CD4-positive, alpha-beta T cell treated with Interleukin-15 for 1 hour (primary cell): ENCODE measurements around the gene CLMN.

Source experiments
- DNase-seq: peaks from one replicate; pipeline ENCODE4 v3.0.0-alpha.2; 2020

Gene CLMN

DNA sequence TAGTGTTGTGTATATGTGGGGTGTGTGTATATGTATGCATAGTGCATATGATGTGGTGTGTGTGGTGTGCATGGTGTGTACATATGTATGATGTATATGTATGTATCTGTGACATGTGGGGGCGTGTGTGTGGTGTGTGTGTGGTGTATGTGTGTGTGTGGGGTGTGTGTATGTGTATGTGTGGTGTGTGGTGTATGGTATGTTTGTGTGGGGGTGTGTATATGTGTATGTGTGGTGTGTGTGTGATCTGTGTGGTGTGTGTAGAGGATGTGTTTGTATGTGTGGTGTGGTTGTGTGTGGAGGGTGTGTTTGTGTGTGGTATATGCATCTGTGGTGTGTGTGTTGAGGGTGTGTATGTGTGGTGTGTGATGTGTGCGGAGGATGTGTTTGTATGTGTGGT is 61.6 kb downstream of the CLMN start:
- DNase-seq: no peak

DNA sequence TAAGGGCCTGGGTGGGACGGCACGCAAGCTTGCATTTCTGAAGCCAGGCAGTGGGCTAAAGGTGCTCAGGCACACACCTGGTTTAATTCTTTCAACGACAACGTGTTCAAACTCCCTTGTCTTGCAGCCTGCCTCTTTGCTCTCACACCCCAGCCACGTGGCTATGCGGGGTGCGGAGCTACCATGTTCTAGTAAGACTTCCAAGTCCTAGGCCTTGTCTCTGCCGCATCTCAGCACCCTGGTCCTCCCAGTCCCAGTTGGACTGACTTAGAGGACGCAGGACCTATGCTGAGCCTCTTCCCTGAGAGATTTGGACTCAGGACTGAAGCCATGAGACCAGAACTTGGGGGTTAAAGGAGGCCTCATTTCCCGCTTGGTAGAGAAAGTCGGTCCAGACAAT is 62.2 kb downstream of the CLMN start:
- no peak for DNase-seq

DNA sequence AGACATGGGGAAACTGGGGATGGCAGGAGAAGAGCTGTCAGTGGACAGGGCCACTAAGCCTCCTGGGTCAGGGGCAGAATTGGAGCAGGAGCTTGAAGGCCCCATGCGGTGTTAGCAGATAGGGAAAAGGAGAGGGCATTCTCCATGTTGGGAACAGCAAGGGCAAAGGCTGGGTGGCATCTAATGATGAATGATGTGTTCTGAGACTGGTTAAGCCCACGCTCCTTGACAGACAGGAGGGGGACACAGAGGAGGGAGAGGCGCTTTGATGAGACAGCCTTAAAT is 63.0 kb downstream of the CLMN start:
- no peak for DNase-seq

DNA sequence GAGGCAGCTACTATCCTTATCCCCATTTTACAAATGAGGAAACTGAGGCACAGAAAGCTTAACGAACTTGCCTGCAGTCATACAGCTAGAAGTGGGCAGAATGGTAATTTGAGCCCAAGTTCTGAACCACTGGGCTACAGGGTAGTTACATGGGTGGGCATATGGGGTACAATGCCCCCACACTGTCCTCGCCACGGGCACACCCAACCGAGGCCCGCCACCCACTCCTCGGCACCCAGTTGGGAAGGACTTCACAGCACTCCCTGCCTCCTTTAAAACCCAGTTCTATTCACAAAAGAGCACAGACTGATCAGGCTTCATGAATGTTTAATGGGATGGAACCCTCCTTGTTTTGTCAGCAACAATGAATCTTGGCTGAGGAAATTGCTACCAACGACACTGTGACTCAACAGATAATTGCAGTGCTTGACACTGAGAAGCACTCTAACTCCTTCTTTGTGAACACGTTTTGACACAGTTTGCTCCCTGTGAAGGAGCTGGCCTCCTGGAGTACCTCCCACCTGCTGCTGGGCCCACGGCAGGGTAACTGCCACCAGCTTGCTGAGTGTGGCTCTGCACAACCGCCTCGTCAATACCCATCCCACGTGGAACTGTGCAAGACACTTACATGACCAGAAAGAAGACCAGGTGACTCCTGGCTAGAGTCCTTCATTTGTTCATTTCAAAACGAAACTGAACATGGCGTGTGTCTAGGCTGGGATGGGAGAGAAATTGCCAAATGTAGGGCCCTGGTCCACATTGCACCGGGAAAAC is 63.5 kb downstream of the CLMN start:
- no peak for DNase-seq

DNA sequence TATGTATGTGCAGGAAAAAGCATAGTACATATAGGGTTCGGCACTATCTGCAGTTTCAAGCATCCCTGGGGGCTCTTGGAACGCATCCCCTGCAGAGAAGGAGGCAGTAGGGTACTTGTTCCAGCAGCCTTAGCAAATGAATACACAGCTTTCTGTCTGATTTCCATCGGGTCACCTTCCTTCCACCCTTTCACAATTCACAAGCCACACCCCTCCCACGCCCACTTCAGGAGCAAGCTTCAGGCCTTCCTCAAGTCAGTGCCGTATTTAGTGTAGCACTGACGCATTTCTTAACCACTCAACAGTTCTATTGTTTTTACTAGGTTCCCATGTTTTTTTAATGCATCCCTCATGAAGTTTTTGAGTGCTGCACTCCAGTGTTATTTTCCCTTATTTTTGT is 64.2 kb downstream of the CLMN start:
- peak; percentile 51 for DNase-seq

DNA sequence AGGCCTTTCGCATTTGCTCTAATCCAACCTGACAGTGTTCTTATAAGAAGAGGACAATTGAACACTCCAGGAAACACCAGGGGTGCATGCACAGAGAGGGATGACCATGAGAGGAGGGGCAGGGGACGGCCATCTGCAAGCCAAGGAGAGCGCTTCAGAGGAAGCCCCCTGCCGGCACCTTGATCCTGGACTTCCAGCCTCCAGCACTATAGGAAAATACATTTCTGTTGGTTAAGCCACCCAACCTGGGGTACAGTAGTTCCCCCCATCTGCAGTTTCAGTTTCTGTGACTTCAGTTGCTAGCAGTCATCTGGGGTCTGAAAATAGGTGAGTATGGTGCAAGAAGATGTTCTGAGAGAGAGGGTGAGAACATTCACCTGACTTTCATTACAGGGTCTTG is 64.7 kb downstream of the CLMN start:
- DNase-seq: no peak

DNA sequence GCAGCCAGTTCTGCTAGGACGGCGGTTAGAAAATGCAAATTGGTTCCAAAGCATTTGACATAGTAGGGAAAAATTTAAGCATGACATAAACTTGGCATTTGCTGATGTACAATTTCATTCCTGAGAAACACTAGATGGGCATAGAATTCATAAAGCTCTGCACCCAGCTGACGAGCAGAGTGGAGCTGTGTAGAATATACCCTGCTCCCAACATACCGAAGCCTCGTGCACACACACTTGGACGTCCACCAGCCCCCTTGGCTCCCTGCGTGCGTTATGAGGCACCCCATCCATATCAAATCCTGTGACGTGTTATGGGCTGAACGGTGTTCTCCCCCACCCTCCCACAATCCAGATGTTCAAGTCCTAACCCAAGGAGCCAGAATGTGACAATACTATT is 65.4 kb downstream of the CLMN start:
- no peak for DNase-seq

DNA sequence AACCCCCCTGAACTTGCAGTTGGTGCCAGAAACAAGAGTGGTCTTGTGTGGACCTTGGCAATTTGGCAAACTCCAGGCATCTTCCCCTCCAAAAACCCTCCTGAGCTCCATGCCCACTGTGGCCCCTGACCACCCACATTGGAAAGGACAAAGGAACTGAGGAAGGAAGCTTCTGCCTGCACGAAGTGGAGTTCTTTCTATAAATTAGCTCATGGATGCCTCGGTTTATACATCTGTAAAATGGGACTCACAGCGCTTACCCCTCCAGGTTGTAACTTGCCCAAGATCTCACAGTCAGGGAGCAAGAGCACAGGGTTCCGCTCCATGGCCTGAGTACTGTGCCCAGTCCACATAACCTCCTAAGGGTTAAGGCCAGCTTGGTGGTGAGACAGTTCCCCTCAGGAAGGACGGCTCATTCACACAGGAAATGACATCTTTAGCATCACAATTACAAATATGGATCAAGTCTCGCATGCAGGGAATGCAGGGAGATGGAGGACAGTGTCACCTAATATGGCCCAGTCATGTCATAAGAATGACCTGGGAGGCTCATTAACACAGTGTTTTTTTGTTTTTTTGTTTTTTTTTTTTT is 66.6 kb downstream of the CLMN start:
- DNase-seq: no peak

DNA sequence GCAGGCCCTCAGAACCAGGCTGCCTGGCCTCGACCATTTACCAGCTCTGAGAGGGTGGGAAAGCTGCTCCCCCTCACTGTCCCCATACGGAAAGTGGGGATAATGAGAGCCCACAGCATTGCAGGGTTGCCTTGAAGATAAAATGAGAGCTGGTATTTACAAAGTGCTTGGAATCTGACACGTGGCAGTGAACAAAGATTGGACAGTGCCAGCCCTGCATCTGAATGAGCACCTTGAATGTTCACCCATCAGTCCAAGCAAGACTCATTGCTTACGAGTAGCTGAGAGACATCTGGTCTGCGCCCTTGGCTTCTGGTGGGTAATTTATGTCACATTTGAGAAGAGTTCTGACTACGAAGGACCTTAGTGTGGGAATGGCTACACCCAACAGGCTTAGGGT is 67.5 kb downstream of the CLMN start:
- no peak for DNase-seq

DNA sequence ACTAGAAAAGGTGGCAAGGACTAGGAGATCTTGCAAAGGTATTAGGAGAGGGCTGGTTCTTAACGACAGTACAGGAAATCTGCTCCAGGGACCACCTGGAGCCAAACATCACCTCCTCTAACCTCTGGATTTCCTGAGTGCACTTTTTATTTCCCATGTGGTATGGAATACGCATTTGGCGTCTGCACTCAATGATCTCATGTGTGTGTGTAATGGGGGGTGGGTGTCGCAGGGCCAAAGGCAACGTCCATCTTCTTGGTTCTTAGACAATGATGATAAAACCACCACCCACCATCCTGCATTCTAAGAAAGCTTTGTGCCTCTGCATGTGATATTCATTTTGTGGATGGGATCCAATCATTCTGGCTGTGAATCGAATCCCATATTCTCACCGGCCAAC is 68.8 kb downstream of the CLMN start:
- no peak for DNase-seq

DNA sequence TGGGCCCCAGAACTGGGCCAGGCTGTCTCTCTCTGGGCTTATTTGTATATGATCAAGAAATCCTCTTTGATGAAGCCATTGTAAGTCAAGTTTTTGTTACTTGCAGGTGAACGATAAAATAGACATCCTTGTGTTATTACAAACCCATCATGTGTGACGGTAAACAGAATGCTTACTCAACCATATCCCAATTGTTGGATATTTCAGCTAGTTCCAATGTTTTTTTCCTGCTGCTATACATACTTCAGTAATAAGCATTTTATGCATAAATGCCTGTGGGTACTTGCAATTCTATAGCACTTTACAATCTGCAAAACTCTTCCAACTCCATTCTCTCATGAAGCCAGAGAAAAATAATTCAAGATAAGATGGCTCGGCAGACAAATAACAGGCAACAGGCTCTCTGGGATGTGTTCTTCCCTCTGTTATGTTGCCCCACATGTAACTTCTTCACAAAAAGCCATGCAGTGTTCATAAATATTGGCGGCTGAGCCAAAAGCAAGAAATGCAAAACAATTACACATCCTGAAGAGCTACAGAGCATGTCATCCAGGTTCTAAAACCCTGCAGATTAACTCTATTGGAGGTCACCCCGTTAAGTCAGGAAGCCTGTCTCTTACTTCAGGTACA is 69.5 kb downstream of the CLMN start:
- DNase-seq: no peak

DNA sequence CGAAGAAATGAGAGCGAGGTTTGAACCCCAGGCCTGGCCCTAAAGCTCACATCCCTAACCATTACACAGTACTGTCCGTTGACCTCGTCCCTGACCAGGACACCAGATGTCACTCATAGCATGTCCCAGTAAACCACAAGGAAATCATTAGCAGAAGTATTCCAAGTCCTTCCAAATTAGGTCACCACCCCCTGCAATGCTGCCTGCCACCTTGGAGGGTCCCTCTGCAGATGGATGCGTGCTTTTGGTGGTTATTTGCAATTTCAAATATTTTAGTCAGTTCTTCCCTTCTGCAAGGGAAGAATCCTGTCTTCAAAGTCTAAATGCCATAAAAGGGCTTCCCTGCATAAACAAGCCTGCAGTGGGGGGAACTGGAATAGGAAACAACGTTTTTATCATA is 71.3 kb downstream of the CLMN start:
- DNase-seq: no peak

DNA sequence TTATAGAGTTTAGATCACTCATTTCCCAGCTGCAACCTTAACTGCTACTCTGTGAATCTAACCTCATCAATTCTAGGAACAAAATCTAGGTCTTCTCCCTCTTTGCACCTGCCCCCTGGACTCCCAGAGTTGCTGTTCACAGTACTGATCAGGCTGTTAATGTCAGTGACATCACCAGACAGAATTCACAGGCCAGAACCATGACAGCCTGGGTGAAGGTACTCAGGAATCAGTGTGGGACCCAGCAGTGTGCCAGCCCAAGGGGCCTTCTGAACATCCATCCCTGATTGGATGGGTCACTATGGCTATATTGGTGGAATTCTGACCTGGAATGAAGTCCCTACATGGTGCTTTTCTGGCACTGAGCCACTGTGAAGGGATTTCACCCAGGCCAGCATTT is 72.8 kb downstream of the CLMN start:
- DNase-seq: no peak

DNA sequence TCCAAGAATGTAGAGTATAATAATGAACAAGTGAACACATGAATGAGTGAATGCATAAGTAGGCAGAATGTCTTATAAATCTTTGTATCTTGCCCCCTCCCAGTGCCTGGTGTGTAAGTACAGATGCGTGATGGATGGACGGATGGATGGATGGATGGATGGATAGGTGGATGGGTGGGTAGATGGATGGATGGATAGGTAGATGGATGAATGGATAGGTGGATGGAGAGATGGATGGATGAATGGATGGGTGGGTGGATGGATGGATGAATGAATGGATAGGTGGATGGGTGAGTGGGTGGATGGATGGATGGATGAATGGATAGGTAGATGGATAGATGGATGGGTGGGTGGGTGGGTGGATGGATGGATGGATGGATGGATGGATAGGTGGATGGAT is 74.4 kb downstream of the CLMN start:
- no peak for DNase-seq

DNA sequence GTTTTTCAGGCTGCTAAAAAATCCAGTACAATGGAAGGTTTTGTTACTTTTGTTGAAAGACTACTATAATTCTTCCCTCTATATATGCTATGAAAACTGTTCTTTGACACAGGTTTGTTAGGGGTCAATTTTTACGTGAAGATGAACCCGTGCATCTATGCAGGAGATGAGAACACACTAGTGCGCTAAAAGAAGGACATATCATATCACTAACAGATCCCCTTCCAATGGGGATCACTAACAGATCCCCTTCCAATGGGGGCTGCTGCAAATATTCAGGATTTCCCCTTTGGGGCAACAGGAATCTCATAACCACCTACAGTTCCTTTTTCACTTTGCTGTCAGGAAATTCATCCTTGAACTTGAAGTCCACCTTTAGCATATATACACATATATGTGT is 75.1 kb downstream of the CLMN start:
- DNase-seq: no peak

DNA sequence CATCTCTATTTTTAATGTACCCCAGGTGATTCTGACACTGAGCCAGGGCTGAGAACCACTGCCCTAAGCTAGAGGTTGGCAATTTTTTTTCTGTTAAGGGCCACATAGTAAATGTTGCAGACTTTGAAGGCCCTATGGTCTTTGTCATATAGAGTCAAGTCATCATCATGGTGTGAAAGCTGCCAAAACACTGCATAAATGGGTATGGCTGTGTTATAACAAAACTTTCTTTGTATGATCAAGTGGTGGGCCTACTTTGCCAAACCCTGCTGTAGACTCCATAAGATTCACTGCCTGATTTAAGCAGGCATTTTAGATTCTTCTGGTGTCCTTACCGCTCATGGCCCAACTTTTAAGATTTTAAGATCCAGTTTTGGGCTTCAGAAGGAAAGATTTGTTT is 76.8 kb downstream of the CLMN start:
- no peak for DNase-seq

DNA sequence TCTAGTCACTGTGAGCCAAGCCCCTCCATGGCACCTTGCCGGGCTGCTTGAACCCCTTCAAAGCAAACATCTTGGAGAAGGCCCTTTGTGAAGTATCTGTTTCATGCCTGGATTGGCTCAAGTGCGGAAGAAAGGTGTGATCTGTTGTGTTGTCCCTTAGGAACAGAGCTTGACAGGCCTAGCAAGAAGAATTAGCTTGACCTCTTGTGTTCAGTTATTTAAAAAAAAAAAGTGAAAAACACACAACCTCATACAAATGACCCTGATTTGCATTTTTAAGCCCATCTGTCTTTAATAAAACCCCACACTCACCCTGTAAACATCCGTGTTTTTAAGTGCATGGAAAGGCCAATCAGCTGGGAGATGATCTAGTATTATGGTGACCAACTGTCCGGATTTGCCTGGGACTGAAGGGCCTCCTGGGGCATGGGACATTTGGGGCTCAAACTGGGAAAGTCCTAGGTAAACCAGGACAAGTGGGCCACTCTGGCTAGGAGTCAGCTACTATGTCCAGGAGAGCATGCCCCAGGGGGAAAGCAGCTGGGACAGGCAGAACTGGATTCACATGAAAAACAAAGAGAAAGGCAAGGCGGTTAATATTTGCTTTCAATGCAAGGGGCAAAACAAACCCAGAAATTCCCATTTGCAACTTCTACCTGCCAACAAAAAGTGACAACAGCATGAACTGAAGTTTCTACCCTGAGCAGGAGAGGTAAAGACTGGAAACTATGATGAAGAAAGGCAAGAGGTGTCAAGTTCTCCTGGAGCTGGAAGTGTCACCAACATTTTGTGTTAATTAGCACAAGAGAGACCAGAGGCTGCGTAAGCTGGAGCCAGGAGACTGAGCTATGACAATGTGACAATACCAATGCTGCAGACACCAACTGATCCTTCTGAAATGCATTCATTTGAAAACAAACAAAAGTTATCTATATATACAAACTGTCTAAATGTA is 78.6 kb downstream of the CLMN start:
- no peak for DNase-seq

DNA sequence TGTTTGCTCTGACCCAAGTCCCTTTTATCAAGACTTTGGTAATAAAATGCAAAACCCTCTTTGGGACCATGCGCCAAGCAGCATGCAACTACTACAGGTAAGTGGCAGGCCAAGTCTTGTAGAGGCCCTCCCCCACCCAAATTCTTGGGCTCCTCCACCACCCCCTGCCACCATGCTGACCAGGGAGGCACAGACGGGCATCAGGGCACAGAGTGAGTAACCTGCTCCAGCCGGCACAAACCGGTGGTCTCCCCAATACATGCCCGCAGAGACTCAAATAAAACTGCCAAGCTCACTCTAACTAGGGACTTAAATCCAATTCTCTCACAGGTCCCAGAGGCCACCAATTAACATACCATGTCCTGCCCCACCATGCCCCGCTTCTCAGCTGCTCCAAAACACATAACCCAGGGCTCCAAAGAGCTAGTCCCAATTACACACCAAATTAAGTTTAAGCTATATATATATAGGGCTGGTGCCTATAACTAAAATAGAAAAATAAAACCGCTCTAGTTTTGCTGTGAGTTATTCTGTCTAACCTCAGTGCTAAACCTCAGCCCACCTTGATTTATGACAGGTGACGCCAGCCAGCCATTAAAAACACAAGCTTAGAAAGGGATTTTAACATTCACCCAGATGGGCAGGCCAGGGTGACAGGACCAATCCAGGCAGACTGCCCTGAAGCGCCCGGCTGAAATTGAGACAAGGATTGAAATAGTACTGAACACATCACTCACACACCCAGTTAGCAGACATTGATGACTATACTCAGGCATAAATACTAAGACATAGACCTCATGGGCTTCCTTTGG is 81.0 kb downstream of the CLMN start:
- no peak for DNase-seq

DNA sequence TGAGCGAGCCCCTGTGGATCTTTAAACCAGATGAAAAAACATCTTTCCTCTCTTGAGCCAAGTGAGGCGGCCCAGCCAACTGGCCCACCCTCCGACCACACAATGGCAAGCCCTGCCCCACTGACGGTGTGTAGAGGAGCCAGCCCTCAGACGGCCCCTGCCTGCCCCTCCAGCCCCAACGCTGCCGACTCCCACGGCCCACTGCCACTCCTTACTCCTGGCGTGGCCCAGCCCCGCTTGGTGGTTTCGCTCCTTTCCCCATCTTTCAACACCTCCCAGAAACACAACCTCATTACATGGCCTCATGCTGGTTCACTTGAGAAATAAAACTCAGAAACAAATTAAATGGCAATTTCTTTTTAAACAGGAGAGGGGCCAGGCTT is 81.8 kb downstream of the CLMN start:
- no peak for DNase-seq

DNA sequence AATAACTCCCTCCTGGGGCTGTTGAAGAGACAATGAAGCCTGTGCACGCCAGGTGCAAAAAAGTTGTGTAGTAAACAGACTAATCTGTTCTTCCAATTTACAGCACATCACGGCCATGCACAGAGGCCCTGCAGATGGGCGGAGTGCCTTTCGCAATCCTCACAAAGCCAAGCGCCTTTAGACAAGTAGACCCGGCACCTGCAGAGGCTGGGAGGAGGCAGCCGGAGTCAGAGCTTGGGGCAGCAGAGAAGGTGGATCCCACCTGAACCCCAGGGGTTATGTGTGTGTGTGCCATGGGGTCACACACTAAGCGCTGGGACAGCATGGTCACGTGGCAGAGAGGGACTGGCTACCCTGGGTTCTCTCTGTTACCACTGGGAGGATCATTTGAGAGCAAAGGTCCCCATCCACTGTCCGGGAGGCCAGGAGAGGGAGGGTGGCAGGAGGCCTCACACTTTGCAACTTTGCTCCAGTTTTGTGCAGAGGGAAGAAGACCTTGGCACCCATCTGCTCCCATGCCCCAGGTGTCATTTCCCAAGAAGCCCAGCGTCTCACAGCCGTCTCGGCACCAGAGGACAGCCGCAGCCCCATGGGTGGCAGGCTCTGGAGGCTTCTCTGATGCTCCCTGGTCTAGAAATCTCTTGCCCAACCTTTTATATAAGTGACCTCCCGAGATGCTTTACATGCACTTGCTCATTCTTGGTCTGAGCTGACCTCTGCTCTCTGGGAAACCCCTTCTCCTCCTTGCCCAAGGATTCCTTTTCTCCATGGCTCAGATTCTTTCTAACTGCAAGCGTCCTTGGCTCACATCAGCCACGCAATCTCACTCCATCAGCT is 82.4 kb downstream of the CLMN start:
- no peak for DNase-seq

DNA sequence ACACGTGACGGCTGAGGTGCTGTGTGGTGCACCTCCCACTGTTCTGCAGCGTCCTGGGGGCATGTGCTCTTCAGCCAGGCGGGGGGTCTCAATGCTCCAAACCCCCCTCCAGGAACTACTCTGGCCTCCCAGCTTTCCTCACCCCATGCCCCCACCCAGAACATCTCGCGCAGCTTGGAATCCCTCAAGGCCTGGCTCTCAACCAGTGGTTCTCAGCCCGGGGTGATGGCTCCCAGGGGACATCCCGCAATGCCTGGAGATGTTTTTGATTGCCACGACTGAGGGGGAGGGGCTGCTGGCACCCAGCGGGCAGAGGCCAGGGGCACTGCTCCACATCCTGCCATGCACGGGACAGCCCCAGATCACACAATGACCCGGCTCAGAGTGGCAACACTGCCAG is 83.5 kb downstream of the CLMN start:
- no peak for DNase-seq

DNA sequence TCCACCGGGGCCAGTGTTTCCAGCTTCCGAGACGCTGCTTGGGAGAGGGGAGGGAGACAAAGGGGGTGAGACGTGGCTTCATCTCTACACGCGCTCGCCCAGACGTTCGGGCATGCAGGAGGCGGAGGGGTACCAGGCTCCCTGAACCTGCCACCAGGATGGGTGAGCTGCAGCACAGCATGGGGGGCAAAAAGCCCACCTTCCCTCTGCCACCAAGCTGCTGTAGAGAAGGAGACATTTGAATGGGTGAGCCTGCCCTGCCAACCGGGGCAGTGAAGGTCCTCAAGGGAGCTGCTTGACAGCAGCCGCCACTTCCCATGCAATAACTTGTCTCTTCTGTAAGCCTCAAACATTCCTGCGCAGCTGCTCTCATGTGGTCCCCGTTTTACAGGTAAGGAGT is 83.9 kb downstream of the CLMN start:
- DNase-seq: no peak
